NT2/D1 (cell line): ENCODE data around the gene GTF3A.
A peak's percentile ranks its signal among the peaks of the same experiment; 100 is the strongest.

Source experiments
- DNase-seq: peaks from one replicate; pipeline ENCODE4 v3.0.0-alpha.2; 2011; ENCODE audit warnings: low read depth, low spot score
- H3K27me3 ChIP-seq: 2 replicates; pipeline ENCODE4 v1.6.0; 2011; ENCODE audit warnings: mild to moderate bottlenecking; ENCODE audit not compliant: insufficient read length, insufficient read depth
- H3K36me3 ChIP-seq: 2 replicates; pipeline ENCODE4 v1.6.1; 2011; ENCODE audit warnings: mild to moderate bottlenecking, low read length, mixed read lengths; ENCODE audit not compliant: insufficient read depth, insufficient read length
- H3K4me1 ChIP-seq: 2 replicates; pipeline ENCODE4 v1.5.1; 2011; ENCODE audit not compliant: insufficient read depth, insufficient read length
- H3K4me3 ChIP-seq: 2 replicates; pipeline ENCODE4 v1.5.1; 2011; ENCODE audit warnings: low read depth; ENCODE audit not compliant: insufficient read length
- H3K9ac ChIP-seq: 2 replicates; pipeline ENCODE4 v1.6.0; 2011; ENCODE audit warnings: low read depth; ENCODE audit not compliant: insufficient read length
- H3K9me3 ChIP-seq: 2 replicates; pipeline ENCODE4 v1.5.1; 2011; ENCODE audit warnings: mild to moderate bottlenecking, low read length; ENCODE audit not compliant: insufficient read depth
- SUZ12 ChIP-seq: IDR thresholded peaks from 2 replicates; pipeline ENCODE4 v1.6.1; 2011; ENCODE audit not compliant: insufficient read length, insufficient read depth; ENCODE audit errors: extremely low read depth
- YY1 ChIP-seq: IDR thresholded peaks from 2 replicates; pipeline ENCODE4 v1.6.1; 2011; ENCODE audit not compliant: insufficient read length, insufficient read depth
- ZNF274 ChIP-seq: IDR thresholded peaks from 2 replicates; pipeline ENCODE4 v1.6.1; 2011; ENCODE audit warnings: mild to moderate bottlenecking, low read depth, low read length

Gene GTF3A

DNA sequence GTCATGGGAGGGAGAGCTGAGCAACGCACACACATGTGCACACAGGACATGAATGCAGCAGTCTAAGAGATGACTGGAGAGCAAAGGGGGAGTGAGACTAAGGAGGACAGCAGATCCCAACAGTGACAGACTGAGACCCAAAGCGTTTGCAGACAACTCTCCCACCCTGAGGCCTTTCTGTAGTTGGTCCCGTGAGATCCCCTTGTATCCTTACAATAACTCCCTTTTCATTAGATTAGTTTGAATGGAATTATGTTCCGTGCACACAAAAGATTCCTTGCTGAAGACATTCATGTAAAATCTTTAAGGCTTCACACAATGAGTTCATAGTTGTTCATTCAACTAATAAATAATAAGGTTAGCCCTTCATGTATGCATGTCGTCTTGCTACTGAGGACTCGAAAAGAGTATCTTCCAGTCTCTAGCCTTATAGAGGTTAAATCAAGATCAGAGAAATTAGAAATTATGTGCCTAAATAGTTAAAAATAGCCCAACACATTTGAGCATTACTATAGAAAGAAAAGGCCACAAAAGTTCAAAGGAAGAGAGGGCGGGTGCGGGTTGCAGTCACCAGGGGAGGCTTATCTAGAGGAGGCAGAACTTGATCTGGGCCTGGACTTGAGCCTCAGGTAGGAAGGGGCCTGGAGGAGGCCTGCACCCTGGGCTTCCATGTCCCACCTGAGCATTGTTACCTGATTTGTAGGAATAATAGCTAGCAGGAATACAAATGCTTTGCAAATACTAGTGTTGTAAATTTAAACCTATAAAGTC, 3.1 kb upstream of the GTF3A start:
- no peaks in the 10 kb centered on the region for H3K36me3 ChIP-seq
- TF ChIP-seq YY1 (no peak), SUZ12 (no peak), ZNF274 (no peak)
- no peaks in the 10 kb centered on the region for H3K4me1 ChIP-seq
- DNase-seq, result no peak
- H3K9me3 ChIP-seq, result no peaks in the 10 kb centered on the region
- peaks cover 20% of the 10 kb centered on the region for H3K27me3 ChIP-seq
- H3K4me3 ChIP-seq, result no peak overlapping the region
- no peak overlapping the region for H3K9ac ChIP-seq

GRCh38 chr13:27423333-27423732, 1.1 kb upstream of the GTF3A start:
- TF ChIP-seq ZNF274, result no peak
- H3K36me3 ChIP-seq, result peaks cover 18% of the 10 kb centered on the region
- H3K27me3 ChIP-seq, result peaks cover 20% of the 10 kb centered on the region
- no peaks in the 10 kb centered on the region for H3K4me1 ChIP-seq
- H3K9me3 ChIP-seq, result no peaks in the 10 kb centered on the region
- no peak overlapping the region for H3K4me3 ChIP-seq
- no peak for DNase-seq
- H3K9ac ChIP-seq, result no peak overlapping the region

GRCh38 chr13:27425158-27425917, 919 bp downstream of the GTF3A start:
- Histone ChIP-seq H3K27me3 (peaks cover 20% of the 10 kb centered on the region), H3K4me1 (no peaks in the 10 kb centered on the region), H3K9ac (peak overlapping the region; percentile 88), H3K9me3 (no peaks in the 10 kb centered on the region), H3K4me3 (peak overlapping the region; percentile 74), H3K36me3 (peaks cover 37% of the 10 kb centered on the region)
- TF ChIP-seq YY1 (no peak), ZNF274 (no peak), SUZ12 (no peak)
- no peak for DNase-seq

GRCh38 chr13:27425918-27426630, 1.7 kb downstream of the GTF3A start:
- DNase-seq, result no peak
- H3K4me1 ChIP-seq, result no peaks in the 10 kb centered on the region
- H3K27me3 ChIP-seq, result peaks cover 20% of the 10 kb centered on the region
- peak overlapping the region; percentile 24 for H3K9ac ChIP-seq
- peak overlapping the region; percentile 1 for H3K4me3 ChIP-seq
- no peaks in the 10 kb centered on the region for H3K9me3 ChIP-seq
- TF ChIP-seq ZNF274, result no peak
- TF ChIP-seq YY1, result no peak
- no peak for TF ChIP-seq SUZ12
- H3K36me3 ChIP-seq, result peaks cover 44% of the 10 kb centered on the region

GRCh38 chr13:27427641-27428040, 3.2 kb downstream of the GTF3A start:
- DNase-seq, result no peak
- no peak overlapping the region for H3K9ac ChIP-seq
- H3K4me1 ChIP-seq, result no peaks in the 10 kb centered on the region

DNA sequence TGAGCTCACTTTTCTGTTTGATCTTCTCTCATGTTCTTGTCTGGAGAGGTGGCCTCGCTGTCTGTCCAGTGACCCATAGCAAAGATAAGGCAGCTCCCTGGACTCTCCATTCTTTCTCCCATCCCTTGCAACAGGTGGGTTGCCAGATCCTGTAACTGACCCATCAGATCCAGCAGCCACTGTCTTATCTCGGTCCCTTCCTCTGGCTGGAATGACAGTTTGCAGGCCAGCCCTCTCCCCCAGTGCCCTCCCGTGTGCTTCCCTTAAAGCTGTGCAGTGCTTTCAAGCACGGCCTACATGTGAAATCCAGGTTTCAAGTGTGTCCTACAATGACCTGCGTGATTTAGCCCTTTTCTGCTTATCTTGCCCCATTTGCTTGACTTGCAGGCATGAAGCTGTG, 3.7 kb downstream of the GTF3A start:
- Histone ChIP-seq H3K36me3 (peaks cover 65% of the 10 kb centered on the region), H3K4me3 (no peak overlapping the region), H3K27me3 (peaks cover 11% of the 10 kb centered on the region), H3K9me3 (no peaks in the 10 kb centered on the region), H3K4me1 (no peaks in the 10 kb centered on the region), H3K9ac (peak overlapping the region; percentile 17)
- no peak for DNase-seq
- TF ChIP-seq YY1, result no peak
- no peak for TF ChIP-seq ZNF274
- TF ChIP-seq SUZ12, result no peak

More at GRCh38 chr13:27427641-27428040, 3.2 kb downstream of the GTF3A start:
- Histone ChIP-seq H3K27me3 (peaks cover 16% of the 10 kb centered on the region), H3K4me3 (no peak overlapping the region), H3K36me3 (peaks cover 60% of the 10 kb centered on the region), H3K9me3 (no peaks in the 10 kb centered on the region)
- TF ChIP-seq YY1 (no peak), SUZ12 (no peak), ZNF274 (no peak)

DNA sequence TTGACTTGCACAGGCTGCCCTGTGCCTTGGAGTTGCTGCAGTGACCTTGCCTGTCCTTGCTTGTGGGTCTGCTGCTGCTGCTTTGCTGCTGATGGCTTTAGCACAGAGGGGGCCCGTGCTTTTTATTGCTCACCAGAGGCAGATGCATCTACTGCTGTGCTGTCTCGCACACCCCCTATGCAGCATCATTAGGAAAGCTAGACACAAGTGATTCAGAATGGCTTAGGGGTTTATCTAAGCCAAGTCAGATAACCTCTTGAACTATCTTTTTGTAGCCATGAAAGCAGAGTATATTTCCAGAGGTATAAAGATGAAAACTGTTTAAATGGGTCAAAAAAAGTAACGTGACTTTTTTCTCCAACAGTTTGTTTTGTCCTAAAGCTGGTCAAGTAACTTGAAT, 7.8 kb downstream of the GTF3A start:
- DNase-seq, result no peak
- H3K4me1 ChIP-seq, result no peaks in the 10 kb centered on the region
- H3K4me3 ChIP-seq, result no peak overlapping the region
- no peaks in the 10 kb centered on the region for H3K9me3 ChIP-seq
- peaks cover 86% of the 10 kb centered on the region for H3K36me3 ChIP-seq
- TF ChIP-seq YY1 (no peak), ZNF274 (no peak)
- H3K9ac ChIP-seq, result no peak overlapping the region
- H3K27me3 ChIP-seq, result no peaks in the 10 kb centered on the region
